HepG2 (cell line): ENCODE data around the gene PPP1R16B. TPM values are rescaled to one million over a fixed set of nuclear protein-coding genes. Genes with fewer than 3 reads are reported as not detected.
A peak's percentile ranks its signal among the peaks of the same experiment; 100 is the strongest.

Source experiments
- ARNT2 ChIP-seq: sonication (generic); formaldehyde crosslinking; IDR thresholded peaks from 2 replicates; pipeline ENCODE4 v1.8.0; 2022; ENCODE audit warnings: mild to moderate bottlenecking, low read depth, missing genetic modification reagents, moderate library complexity
- FOXJ3 ChIP-seq: sonication (generic); formaldehyde crosslinking; IDR thresholded peaks from 2 replicates; pipeline ENCODE4 v1.4.0; 2020; ENCODE audit warnings: missing genetic modification reagents, mild to moderate bottlenecking, borderline replicate concordance
- FOXP1 ChIP-seq, 2 experiments: fragments of 450-650 bp in 1 of 2; IDR thresholded peaks; 2 replicates each; pipeline ENCODE4 v1.6.1; 2017 to 2018; ENCODE audit warnings: antibody characterized with exemption in 1 of 2
- GTF3A ChIP-seq: sonication (generic); formaldehyde crosslinking; conservative IDR thresholded peaks from 2 replicates; pipeline ENCODE4 v1.4.0; 2020; ENCODE audit warnings: mild to moderate bottlenecking, missing genetic modification reagents
- HCFC1 ChIP-seq: fragments of 150-350 bp; IDR thresholded peaks from 2 replicates; pipeline ENCODE4 v1.6.1; 2014; ENCODE audit warnings: low read depth, low read length
- IRF2 ChIP-seq: IDR thresholded peaks from 2 replicates; pipeline ENCODE4 v1.6.1; 2018; ENCODE audit warnings: missing genetic modification reagents, missing compliant biosample characterization
- KMT2B ChIP-seq: IDR thresholded peaks from 2 replicates; pipeline ENCODE4 v1.6.1; 2016; ENCODE audit warnings: missing genetic modification reagents, missing compliant biosample characterization
- LCORL ChIP-seq, 2 experiments: fragments of 450-650 bp in 1 of 2; sonication (generic) in 1 of 2; formaldehyde crosslinking in 1 of 2; IDR thresholded peaks; 2 replicates each; pipeline versions ENCODE4 v1.5.0 to v1.6.1; 2017 to 2020; ENCODE audit warnings: antibody characterized with exemption in 1 of 2, missing genetic modification reagents in 1 of 2
- NR2F1 ChIP-seq, 2 experiments: fragments of 450-650 bp in 1 of 2; formaldehyde crosslinking in 1 of 2; IDR thresholded peaks; 2 replicates each; pipeline versions ENCODE4 v1.5.0 to v1.6.1; 2016 to 2020; ENCODE audit warnings: mild to moderate bottlenecking in 1 of 2, missing compliant biosample characterization in 1 of 2, missing genetic modification reagents in 1 of 2, moderate library complexity in 1 of 2
- PRDM10 ChIP-seq: sonication (generic); formaldehyde crosslinking; IDR thresholded peaks from 2 replicates; pipeline ENCODE4 v1.4.0; 2020; ENCODE audit warnings: low read depth, missing genetic modification reagents
- RBFOX2 ChIP-seq: fragments of 200-400 bp; formaldehyde crosslinking; IDR thresholded peaks from 2 replicates; pipeline ENCODE4 v1.6.1; 2017; ENCODE audit warnings: low read depth, mild to moderate bottlenecking, low read length
- RFX5 ChIP-seq: IDR thresholded peaks from 2 replicates; pipeline ENCODE4 v1.6.1; 2011; ENCODE audit warnings: low read depth, low read length, improper control_type of control experiment
- SALL2 ChIP-seq: sonication (generic); formaldehyde crosslinking; IDR thresholded peaks from 2 replicates; pipeline ENCODE4 v1.8.1; 2023; ENCODE audit warnings: mild to moderate bottlenecking, missing genetic modification reagents, inconsistent platforms
- SRY ChIP-seq: sonication (generic); formaldehyde crosslinking; IDR thresholded peaks from 2 replicates; pipeline ENCODE4 v1.8.0; 2022; ENCODE audit warnings: mild to moderate bottlenecking, missing genetic modification reagents
- ZBTB2 ChIP-seq: sonication (generic); formaldehyde crosslinking; IDR thresholded peaks from 2 replicates; pipeline ENCODE4 v1.8.0; 2022; ENCODE audit warnings: low read depth, missing genetic modification reagents
- ZBTB20 ChIP-seq: sonication (generic); formaldehyde crosslinking; IDR thresholded peaks from 2 replicates; pipeline ENCODE4 v1.8.1; 2023; ENCODE audit warnings: missing genetic modification reagents, low read depth, mild to moderate bottlenecking, borderline replicate concordance
- ZIK1 ChIP-seq: sonication (generic); formaldehyde crosslinking; IDR thresholded peaks from 2 replicates; pipeline ENCODE4 v1.5.0; 2020; ENCODE audit warnings: mild to moderate bottlenecking, low read depth, missing genetic modification reagents, borderline replicate concordance
- ZNF274 ChIP-seq: sonication (generic); formaldehyde crosslinking; IDR thresholded peaks from 2 replicates; pipeline ENCODE4 v1.5.1; 2020; ENCODE audit warnings: mild to moderate bottlenecking, missing genetic modification reagents
- ZNF501 ChIP-seq: sonication (generic); formaldehyde crosslinking; IDR thresholded peaks from 2 replicates; pipeline ENCODE4 v1.5.1; 2020; ENCODE audit warnings: mild to moderate bottlenecking, moderate library complexity, missing genetic modification reagents
- ZNF556 ChIP-seq: sonication (generic); formaldehyde crosslinking; IDR thresholded peaks from 2 replicates; pipeline ENCODE4 v1.4.0; 2020; ENCODE audit warnings: mild to moderate bottlenecking, missing genetic modification reagents, borderline replicate concordance
- ZNF713 ChIP-seq: sonication (generic); formaldehyde crosslinking; IDR thresholded peaks from 2 replicates; pipeline ENCODE4 v1.4.0; 2020; ENCODE audit warnings: mild to moderate bottlenecking, missing genetic modification reagents
- ZSCAN31 ChIP-seq: sonication (generic); formaldehyde crosslinking; IDR thresholded peaks from 2 replicates; pipeline ENCODE4 v1.5.0; 2020; ENCODE audit warnings: low read depth, mild to moderate bottlenecking, missing genetic modification reagents
- polyA plus RNA-seq, 8 experiments: library from polyadenylated mRNA; depleted of rRNA in 3 of 8; stranded (reverse) in 7 of 8; unstranded in 1 of 8; fragments of >200 nt; fragmentation: Illumina TruSeq in 4 of 8; extraction: Trizol in 4 of 8; gene quantifications; 2 replicates each; pipeline versions ENCODE4 v1.2.1 to v1.2.3, GENCODE V29; 2011 to 2016; ENCODE audit warnings: low read depth in 4 of 8, missing spikeins in 1 of 8, mixed read lengths in 1 of 8; ENCODE audit not compliant: insufficient read depth in 1 of 8
- total RNA-seq, 5 experiments: library from RNA; depleted of rRNA; stranded (reverse); fragments of >200 nt; fragmentation: Illumina TruSeq; extraction: Trizol; gene quantifications; 2 replicates each; pipeline ENCODE4 v1.2.3, GENCODE V29; 2016; ENCODE audit warnings: low read depth in 1 of 5
- TF ChIP-seq, protein P1 (sequence below): sonication (generic); formaldehyde crosslinking; IDR thresholded peaks from 2 replicates; pipeline ENCODE4 v1.8.1; 2023; ENCODE audit warnings: missing genetic modification reagents, mild to moderate bottlenecking, borderline replicate concordance
- TF ChIP-seq, protein P2 (sequence below): sonication (generic); formaldehyde crosslinking; IDR thresholded peaks from 2 replicates; pipeline ENCODE4 v1.5.0; 2020; ENCODE audit warnings: missing genetic modification reagents, mild to moderate bottlenecking, borderline replicate concordance

The PPP1R16B gene
- total and polyA plus RNA-seq, 2 of the 13 experiments (the other 11 are each of a cell fraction or from before 2014, with no cell fraction given) = 0.02 to 0.11 TPM

DNA sequence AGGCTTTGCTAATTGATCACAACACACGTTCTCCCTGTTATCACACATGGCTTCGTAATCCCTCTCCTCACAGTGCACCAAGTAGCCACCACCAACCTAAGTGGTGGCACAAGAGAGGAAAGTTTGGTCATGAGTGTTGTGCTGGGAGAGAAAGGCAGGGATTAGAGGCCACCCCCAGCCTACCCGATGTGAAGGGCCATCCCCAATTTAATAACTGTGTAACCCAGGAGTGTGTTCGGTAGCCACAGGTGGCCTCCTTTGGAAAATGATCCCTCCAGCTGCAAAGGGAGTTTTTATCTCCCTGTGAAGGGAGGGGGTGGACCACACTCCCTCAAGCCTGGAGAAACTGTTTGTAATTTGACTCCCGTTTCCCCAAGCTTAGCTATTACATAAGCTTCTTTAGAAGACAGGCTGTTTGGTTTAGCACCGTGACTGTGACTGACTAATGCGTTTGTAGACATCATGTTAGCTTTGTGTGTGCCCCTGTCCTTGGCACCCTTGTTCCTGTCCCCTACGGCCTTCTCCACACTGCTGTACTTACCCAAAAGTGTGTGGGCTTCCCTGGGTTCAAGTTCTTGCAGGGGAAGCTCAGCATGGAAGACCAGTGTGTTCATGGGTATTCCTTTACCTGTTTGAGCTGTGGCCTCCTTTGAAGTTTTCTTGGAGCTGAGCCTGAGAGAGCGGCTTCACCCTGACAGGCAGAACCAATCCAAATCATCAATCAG lies 20.6 kb downstream of the PPP1R16B start (continued):
- no peak for TF ChIP-seq SRY (CRISPR knock-in tag)
- TF ChIP-seq IRF2 (CRISPR knock-in tag) = peak; percentile 78; the same call in 1 of the 2 replicates
- no peak for TF ChIP-seq ZNF556 (CRISPR knock-in tag)
- TF ChIP-seq RFX5 = no peak
- no peak for TF ChIP-seq FOXP1 (IDR thresholded peaks at IDR 0.05)
- peak; percentile 69 for TF ChIP-seq FOXP1 (CRISPR knock-in tag; IDR thresholded peaks at IDR 0.05)
- TF ChIP-seq HCFC1 = no peak
- peak; percentile 55 for TF ChIP-seq KMT2B (CRISPR knock-in tag)
- TF ChIP-seq FOXJ3 (CRISPR knock-in tag) = 0 out of 2 replicates have a peak, but pooled peaks have one; percentile 42
- TF ChIP-seq ZNF713 = no peak
- no peak for TF ChIP-seq ZBTB20 (CRISPR knock-in tag)
- no peak for TF ChIP-seq LCORL (IDR thresholded peaks at IDR 0.05)
- TF ChIP-seq LCORL (CRISPR knock-in tag; IDR thresholded peaks at IDR 0.05) = peak; percentile 80
- TF ChIP-seq ZNF501 (CRISPR knock-in tag) = no peak
- TF ChIP-seq, protein P1, sequence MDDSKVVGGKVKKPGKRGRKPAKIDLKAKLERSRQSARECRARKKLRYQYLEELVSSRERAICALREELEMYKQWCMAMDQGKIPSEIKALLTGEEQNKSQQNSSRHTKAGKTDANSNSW (CRISPR knock-in tag) = 0 out of 2 replicates have a peak, but pooled peaks have one; percentile 33
- peak; percentile 58; the same call in 1 of the 2 replicates for TF ChIP-seq ZSCAN31
- TF ChIP-seq ZIK1 = no peak
- no peak for TF ChIP-seq GTF3A
- TF ChIP-seq ARNT2 (CRISPR knock-in tag) = peak; percentile 57; the same call in 1 of the 2 replicates
- TF ChIP-seq ZNF274 (CRISPR knock-in tag) = peak; percentile 68; the same call in 1 of the 2 replicates
- no peak for TF ChIP-seq NR2F1 (CRISPR knock-in tag; IDR thresholded peaks at IDR 0.05)
- peak; percentile 97 for TF ChIP-seq SALL2 (CRISPR knock-in tag)
- TF ChIP-seq PRDM10 (CRISPR knock-in tag) = peak; percentile 91
- no peak for TF ChIP-seq RBFOX2
- TF ChIP-seq ZBTB2 (CRISPR knock-in tag) = no peak
- TF ChIP-seq, protein P2, sequence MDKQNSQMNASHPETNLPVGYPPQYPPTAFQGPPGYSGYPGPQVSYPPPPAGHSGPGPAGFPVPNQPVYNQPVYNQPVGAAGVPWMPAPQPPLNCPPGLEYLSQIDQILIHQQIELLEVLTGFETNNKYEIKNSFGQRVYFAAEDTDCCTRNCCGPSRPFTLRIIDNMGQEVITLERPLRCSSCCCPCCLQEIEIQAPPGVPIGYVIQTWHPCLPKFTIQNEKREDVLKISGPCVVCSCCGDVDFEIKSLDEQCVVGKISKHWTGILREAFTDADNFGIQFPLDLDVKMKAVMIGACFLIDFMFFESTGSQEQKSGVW (CRISPR knock-in tag) = no peak
